GM19099 (cell line): Measurements from ENCODE around the gene EXOC7.

Source experiments
- POLR2A ChIP-seq: IDR thresholded peaks from 3 replicates; pipeline ENCODE4 v1.6.1; 2011; ENCODE audit warnings: low read depth; ENCODE audit not compliant: insufficient read length; ENCODE audit errors: extremely low read depth

The EXOC7 gene

GRCh38 chr17:76032073-76032779 lies 71.4 kb downstream of the EXOC7 start:
- TF ChIP-seq POLR2A, result no peak
